GM12891 (cell line): ENCODE data around the gene CST7.

Experiments
- DNase-seq: peaks from one replicate; pipeline ENCODE4 v3.0.0; 2011; ENCODE audit warnings: low spot score; ENCODE audit not compliant: insufficient read length
- FAIRE-seq: peaks from 2 replicates; lab custom pipeline; 2011; peaks lifted over from hg19 to GRCh38; lab: Jason Lieb, UNC
- PAX5 ChIP-seq: IDR thresholded peaks from 2 replicates; pipeline ENCODE4 v1.6.1; 2011; ENCODE audit warnings: low read length, moderate library complexity, mild to moderate bottlenecking; ENCODE audit not compliant: insufficient read depth, severe bottlenecking
- POLR2A ChIP-seq: IDR thresholded peaks from 2 replicates; pipeline ENCODE4 v1.6.1; 2011; ENCODE audit warnings: low read depth, low read length, control low read depth
- POLR2AphosphoS5 ChIP-seq: IDR thresholded peaks from 2 replicates; pipeline ENCODE4 v1.6.1; 2011; ENCODE audit warnings: low read depth, low read length, control low read depth
- POU2F2 ChIP-seq: IDR thresholded peaks from 2 replicates; pipeline ENCODE4 v1.6.1; 2011; ENCODE audit warnings: low read depth, mild to moderate bottlenecking, control low read depth, low read length, moderate library complexity
- SPI1 ChIP-seq: IDR thresholded peaks from 2 replicates; pipeline ENCODE4 v1.6.1; 2011; ENCODE audit warnings: low read depth, low read length, control low read depth
- TAF1 ChIP-seq: IDR thresholded peaks from 2 replicates; pipeline ENCODE4 v1.6.1; 2011; ENCODE audit warnings: low read depth, low read length, control low read depth

Gene CST7

GRCh38 chr20:25003002-25003401 lies 53.9 kb downstream of the CST7 start:
- no peak for FAIRE-seq
- no peak for TF ChIP-seq POLR2A
- no peak for TF ChIP-seq SPI1
- TF ChIP-seq POLR2AphosphoS5, result no peak
- TF ChIP-seq PAX5, result no peak
- TF ChIP-seq TAF1, result no peak
- no peak for TF ChIP-seq POU2F2
- no peak for DNase-seq

- FAIRE-seq (no peak), DNase-seq (no peak)
- TF ChIP-seq SPI1 (no peak), TAF1 (no peak), PAX5 (no peak), POLR2AphosphoS5 (no peak), POU2F2 (no peak), POLR2A (no peak)
Observed at GRCh38 chr20:25005220-25005619, 56.2 kb downstream of the CST7 start.

GRCh38 chr20:25005661-25006060 lies 56.6 kb downstream of the CST7 start:
- FAIRE-seq (no peak), DNase-seq (no peak)
- no peak for TF ChIP-seq POLR2AphosphoS5
- TF ChIP-seq POLR2A, result no peak
- TF ChIP-seq PAX5, result no peak
- TF ChIP-seq POU2F2, result no peak
- no peak for TF ChIP-seq TAF1
- TF ChIP-seq SPI1, result no peak

GRCh38 chr20:25006431-25007167 lies 57.5 kb downstream of the CST7 start:
- FAIRE-seq (no peak), DNase-seq (no peak)
- TF ChIP-seq POLR2AphosphoS5 (no peak), SPI1 (no peak), PAX5 (no peak), TAF1 (no peak), POU2F2 (no peak), POLR2A (no peak)

GRCh38 chr20:25007491-25008305 lies 58.6 kb downstream of the CST7 start:
- TF ChIP-seq POU2F2 (no peak), SPI1 (no peak), POLR2A (no peak)
- FAIRE-seq (no peak), DNase-seq (no peak)

GRCh38 chr20:25008388-25009217 lies 59.5 kb downstream of the CST7 start:
- FAIRE-seq, result no peak
- TF ChIP-seq PAX5, result no peak
- TF ChIP-seq POU2F2, result no peak
- TF ChIP-seq SPI1, result no peak
- no peak for TF ChIP-seq POLR2AphosphoS5
- no peak for TF ChIP-seq TAF1
- TF ChIP-seq POLR2A, result no peak
- no peak for DNase-seq
